Esophagus (tissue), 2 donors: ENCODE results near the gene CFAP251. TPM values are rescaled to one million over a fixed set of nuclear protein-coding genes. Genes with fewer than 3 reads are reported as not detected.
"Not testable (repeated sequence)": the region's sequence is repeated elsewhere in the genome, so short reads cannot be mapped to it uniquely, and the experiment has no call there.

Experiments
- H3K27ac ChIP-seq, 2 donors: one replicate each; pipeline ENCODE4 v1.5.1; 2013; ENCODE audit warnings: low read depth in 2 of 2, mild to moderate bottlenecking in 2 of 2, inconsistent platforms in 1 of 2, low read length in 1 of 2, moderate library complexity in 1 of 2
- H3K27me3 ChIP-seq, 2 donors: one replicate each; pipeline ENCODE4 v1.6.1; 2013; ENCODE audit warnings: low read length in 2 of 2, control low read depth in 1 of 2, mild to moderate bottlenecking in 1 of 2; ENCODE audit not compliant: insufficient read depth in 2 of 2, control insufficient read depth in 1 of 2
- H3K36me3 ChIP-seq, 2 donors: one replicate each; pipeline ENCODE4 v1.6.1; 2013; ENCODE audit warnings: low read length in 1 of 2; ENCODE audit not compliant: control insufficient read depth in 2 of 2, insufficient read depth in 2 of 2
- H3K4me1 ChIP-seq, 2 donors: one replicate each; pipeline ENCODE4 v1.6.1; 2013; ENCODE audit warnings: low read length in 1 of 2; ENCODE audit not compliant: control insufficient read depth in 2 of 2, insufficient read depth in 2 of 2
- H3K4me3 ChIP-seq, 2 donors: one replicate each; pipeline ENCODE4 v1.5.1; 2013; ENCODE audit warnings: low read length in 2 of 2, mild to moderate bottlenecking in 2 of 2, low read depth in 1 of 2, moderate library complexity in 1 of 2
- H3K9me3 ChIP-seq, 2 donors: one replicate each; pipeline ENCODE4 v1.6.1; 2013; ENCODE audit warnings: mild to moderate bottlenecking in 2 of 2, low read depth in 1 of 2, low read length in 1 of 2, moderate library complexity in 1 of 2; ENCODE audit not compliant: control insufficient read depth in 2 of 2, insufficient read depth in 1 of 2
- WGBS, 2 donors: extraction: QIAGEN DNeasy Blood & Tissue Kit; methylation state at CpG; one replicate each; pipeline ENCODE4 v1.1.7; 2013; 5-methylcytosine and 5-hydroxymethylcytosine counted together
- polyA plus RNA-seq, 2 donors: library from polyadenylated mRNA; stranded (reverse); fragments of 200-250 nt; gene quantifications; one replicate each; pipeline ENCODE4 v1.2.3, GENCODE V29; 2013
- donor health status: healthy with polysubstance abuse.
- donor health status: Bipolar disorder and iron deficiency.

The CFAP251 gene
- polyA plus RNA-seq, 2 donors = 0.33 to 0.42 TPM

DNA sequence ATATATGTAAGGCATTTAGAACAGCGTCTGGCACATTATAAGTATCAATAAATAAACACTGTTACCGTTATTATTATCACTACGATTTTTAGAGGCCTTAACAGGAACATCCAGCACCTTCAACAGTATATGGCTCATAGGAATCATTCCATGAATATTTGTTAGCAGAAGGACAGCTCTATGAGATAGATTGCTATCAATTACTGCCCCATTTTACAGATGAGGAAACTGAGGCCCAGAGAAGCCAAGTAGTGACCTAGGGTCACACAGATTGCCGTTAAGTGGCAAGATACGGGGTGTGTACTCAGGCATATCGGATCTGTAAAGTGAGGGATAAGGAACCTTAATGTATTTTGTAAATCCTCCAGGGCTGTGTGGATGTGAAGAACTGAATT is 30.3 kb upstream of the CFAP251 start:
- Histone ChIP-seq H3K27me3 (no peaks in the 10 kb centered on the region), H3K4me3 (peak overlapping the region; percentile 77), H3K27ac (peak overlapping the region; percentile 18 to 45), H3K36me3 (peaks cover 0 to under 1% of the 10 kb centered on the region in 2 donors), H3K4me1 (peaks cover 0 to 2% of the 10 kb centered on the region in 2 donors), H3K9me3 (no peaks in the 10 kb centered on the region)
- WGBS, 2 donors = 47 to 56% methylated on average over 6 of the region's 6 CpGs

GRCh38 chr12:121888478-121889273 is 29.7 kb upstream of the CFAP251 start, which contains the start of gene PSMD9:
Gene PSMD9, plus strand, starts transcription at chr12:121888790. Its CDS starts 67 bp downstream, at chr12:121888857.
- H3K36me3 ChIP-seq = peaks cover 0 to 3% of the 10 kb centered on the region in 2 donors
- no peaks in the 10 kb centered on the region for H3K27me3 ChIP-seq
- peak within 1 kb of the TSS; percentile 77 for H3K4me3 ChIP-seq
- no peaks in the 10 kb centered on the region for H3K9me3 ChIP-seq
- peaks cover 0 to 2% of the 10 kb centered on the region in 2 donors for H3K4me1 ChIP-seq
- peak within 1 kb of the TSS; percentile 97 to 99 for H3K27ac ChIP-seq
- WGBS, 2 donors = 0 to 1% methylated on average over 67 of the region's 67 CpGs

DNA sequence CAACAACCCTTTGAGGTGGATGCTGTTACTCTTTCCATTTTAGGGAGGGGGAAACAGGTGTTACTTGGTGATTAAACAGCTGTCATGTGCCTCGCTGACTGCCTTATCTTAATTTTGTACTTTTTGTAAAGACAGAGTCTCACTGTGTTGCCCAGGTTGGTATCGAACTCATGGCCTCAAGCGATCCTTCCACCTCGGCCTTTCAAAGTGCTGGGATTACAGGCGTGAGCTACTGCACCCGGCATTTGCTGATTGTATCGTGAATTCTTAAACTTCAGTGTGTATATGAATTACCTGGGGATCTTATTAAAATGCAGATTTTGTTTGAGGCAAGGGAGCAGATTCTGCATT is 29.1 kb upstream of the CFAP251 start:
- H3K4me3 ChIP-seq = peak overlapping the region; percentile 77
- no peaks in the 10 kb centered on the region for H3K9me3 ChIP-seq
- H3K27ac ChIP-seq = peak overlapping the region; percentile 97 to 99
- H3K27me3 ChIP-seq = no peaks in the 10 kb centered on the region
- WGBS, 2 donors = 1 to 2% methylated on average over 7 of the region's 7 CpGs
- H3K4me1 ChIP-seq = peaks cover 2 to 3% of the 10 kb centered on the region in 2 donors
- H3K36me3 ChIP-seq = peaks cover 0 to 3% of the 10 kb centered on the region in 2 donors

DNA sequence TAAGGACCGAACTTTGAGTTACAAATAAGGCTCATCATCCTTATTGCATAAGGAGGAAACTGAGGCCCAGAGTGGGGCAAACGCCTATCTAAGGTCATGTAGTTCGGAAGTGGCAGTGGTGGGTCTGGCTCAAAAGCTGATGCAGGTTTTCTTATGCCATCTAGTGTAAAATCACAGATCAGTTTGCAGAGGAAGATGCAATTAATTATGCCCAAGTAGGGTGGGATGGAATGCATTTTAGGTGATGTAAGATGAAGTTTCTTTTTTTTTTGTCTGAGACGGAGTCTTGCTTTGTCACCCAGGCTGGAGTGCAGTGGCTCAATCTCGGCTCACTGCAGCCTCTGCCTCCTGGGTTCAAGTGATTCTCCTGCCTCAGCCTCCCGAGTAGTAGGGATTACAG is 28.7 kb upstream of the CFAP251 start:
- H3K9me3 ChIP-seq, H3K4me1 ChIP-seq, H3K36me3 ChIP-seq, H3K27ac ChIP-seq, H3K27me3 ChIP-seq: not testable (repeated sequence)
- H3K4me3 ChIP-seq = peak overlapping the region; percentile 77
- WGBS, 2 donors = 43 to 45% methylated on average over 6 of the region's 6 CpGs

DNA sequence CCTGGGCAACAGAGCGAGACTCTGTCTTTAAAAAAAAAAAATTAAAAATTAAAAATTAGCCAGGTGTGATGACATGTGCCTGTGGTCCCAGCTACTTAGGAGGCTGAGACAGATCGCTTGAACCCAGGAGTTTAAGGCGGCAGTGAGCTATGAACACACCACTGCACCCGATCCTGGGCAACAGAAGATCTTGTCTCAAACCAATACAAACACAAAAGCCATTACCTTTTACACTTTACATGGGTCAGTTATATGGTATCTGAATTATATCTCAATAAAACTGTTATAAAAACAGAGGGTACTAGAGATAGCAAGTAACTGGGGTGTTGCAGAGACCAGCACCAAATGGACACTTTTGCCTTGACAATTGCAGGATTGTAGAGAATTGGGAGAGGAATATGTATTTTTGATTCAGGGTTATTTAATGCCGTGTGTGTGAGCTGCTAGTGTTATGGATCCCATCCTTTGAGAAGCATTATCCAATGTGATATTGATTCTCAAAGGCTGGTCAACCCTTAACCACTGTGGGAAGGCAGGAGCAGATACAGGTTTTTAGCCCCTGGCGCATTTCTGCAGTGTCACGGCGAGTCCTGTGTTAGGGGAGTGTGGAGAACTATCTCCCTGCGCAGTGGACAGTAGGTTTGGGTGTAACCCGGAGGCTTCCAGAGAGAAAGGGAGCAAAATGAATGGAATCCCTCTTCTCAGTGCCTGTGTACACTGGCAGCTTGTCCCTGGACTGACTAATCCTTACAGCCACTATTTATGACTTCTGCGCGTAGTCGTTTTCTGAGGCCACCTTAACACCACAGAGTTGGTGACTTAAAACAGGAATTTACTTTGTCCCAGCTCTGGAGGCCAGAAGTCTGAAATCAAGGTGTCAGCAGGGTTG is 25.5 kb upstream of the CFAP251 start:
- Histone ChIP-seq H3K27me3 (no peaks in the 10 kb centered on the region), H3K27ac (no peak overlapping the region), H3K4me3 (no peak overlapping the region), H3K4me1 (peaks cover 2 to 7% of the 10 kb centered on the region in 2 donors), H3K36me3 (peaks cover 5 to 6% of the 10 kb centered on the region in 2 donors), H3K9me3 (no peaks in the 10 kb centered on the region)
- WGBS, 2 donors = 87 to 88% methylated on average over 13 of the region's 13 CpGs

DNA sequence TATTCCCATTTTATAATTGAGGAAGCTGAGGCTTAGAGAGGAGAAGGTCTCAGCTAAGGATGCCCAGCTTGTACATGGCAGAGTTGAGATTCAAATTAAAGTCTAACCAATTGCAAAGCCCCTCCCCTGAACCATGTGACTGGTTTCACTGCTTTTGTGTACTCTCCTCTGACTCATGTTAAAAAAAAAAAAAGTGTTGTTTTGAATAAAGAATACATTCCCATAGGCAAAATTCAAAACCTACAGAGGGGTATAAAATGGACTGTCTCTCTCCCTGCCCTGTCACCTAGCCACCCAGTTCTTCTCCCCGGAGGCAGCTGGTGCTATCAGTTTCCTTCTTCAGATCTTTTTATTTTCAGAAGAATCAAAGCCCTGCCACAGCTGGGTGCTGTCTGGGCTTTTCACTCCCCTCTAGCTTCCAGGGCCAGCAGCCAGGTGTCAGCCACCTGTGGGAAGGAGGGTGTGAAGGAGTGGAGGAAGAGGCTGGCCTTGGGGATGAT is 24.4 kb upstream of the CFAP251 start:
- Histone ChIP-seq H3K4me1 (peaks cover 2 to 7% of the 10 kb centered on the region in 2 donors), H3K27me3 (no peaks in the 10 kb centered on the region), H3K36me3 (peaks cover 6 to 9% of the 10 kb centered on the region in 2 donors), H3K9me3 (no peaks in the 10 kb centered on the region), H3K4me3 (no peak overlapping the region), H3K27ac (peak overlapping the region; percentile 1 to 68)
- WGBS, 2 donors = 13 to 16% methylated on average over 1 of the region's 1 CpG

DNA sequence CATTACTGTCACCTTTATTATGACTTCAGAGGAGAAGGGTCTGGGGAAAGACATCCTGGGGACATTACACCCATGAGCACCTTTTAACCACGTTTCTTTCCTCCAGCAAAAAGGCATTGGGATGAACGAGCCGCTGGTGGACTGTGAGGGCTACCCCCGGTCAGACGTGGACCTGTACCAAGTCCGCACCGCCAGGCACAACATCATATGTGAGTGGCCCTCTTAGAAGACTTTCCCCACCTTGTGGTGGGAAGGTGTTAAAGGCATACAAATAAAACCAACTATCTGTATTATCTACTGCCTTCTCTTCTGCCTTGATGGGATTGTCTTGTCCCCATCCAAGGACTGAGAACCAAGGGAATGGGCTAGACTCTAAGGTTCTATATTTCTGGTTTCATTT is 23.8 kb upstream of the CFAP251 start:
- Histone ChIP-seq H3K36me3 (peaks cover 6 to 15% of the 10 kb centered on the region in 2 donors), H3K27ac (peak overlapping the region in 1 of 2 donors; percentile 68)
- WGBS, 2 donors = 53 to 59% methylated on average over 7 of the region's 7 CpGs

DNA sequence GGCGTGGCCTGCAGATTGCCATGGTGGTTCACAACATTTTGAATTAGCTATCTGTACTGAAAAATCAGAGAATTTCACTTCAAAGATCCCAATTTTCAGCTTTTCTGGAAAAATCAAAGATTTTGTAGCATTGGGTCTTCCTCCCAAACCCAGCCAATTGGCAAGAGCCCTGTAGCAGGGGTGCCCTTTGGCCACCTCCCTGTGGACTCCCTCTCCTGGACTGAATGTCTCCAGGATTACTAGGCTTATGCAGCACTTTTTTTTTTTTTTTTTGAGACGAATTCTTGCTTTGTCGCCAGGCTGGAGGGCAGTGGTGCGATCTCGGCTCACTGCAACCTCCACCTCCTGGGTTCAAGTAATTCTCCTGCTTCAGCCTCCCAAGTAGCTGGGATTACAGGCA is 20.1 kb upstream of the CFAP251 start:
- Histone ChIP-seq H3K4me3 (no peak overlapping the region), H3K27ac (no peak overlapping the region), H3K36me3 (peaks cover 10 to 33% of the 10 kb centered on the region in 2 donors), H3K4me1 (peaks cover 0 to 7% of the 10 kb centered on the region in 2 donors), H3K27me3 (no peaks in the 10 kb centered on the region), H3K9me3 (no peaks in the 10 kb centered on the region)
- 82 to 90% methylated on average over 5 of the region's 5 CpGs for WGBS, 2 donors

More for the DNA sequence above, 23.8 kb upstream of the CFAP251 start:
- no peaks in the 10 kb centered on the region for H3K9me3 ChIP-seq
- H3K4me1 ChIP-seq = peaks cover 0 to 7% of the 10 kb centered on the region in 2 donors
- no peaks in the 10 kb centered on the region for H3K27me3 ChIP-seq
- H3K4me3 ChIP-seq = no peak overlapping the region

GRCh38 chr12:121899590-121899989 is 18.8 kb upstream of the CFAP251 start:
- Histone ChIP-seq H3K4me3 (no peak overlapping the region), H3K27ac (no peak overlapping the region), H3K4me1 (peaks cover 0 to 1% of the 10 kb centered on the region in 2 donors), H3K9me3 (no peaks in the 10 kb centered on the region), H3K36me3 (peaks cover 12 to 38% of the 10 kb centered on the region in 2 donors), H3K27me3 (no peaks in the 10 kb centered on the region)
- 94% methylated on average over 14 of the region's 14 CpGs for WGBS, 2 donors
